Measurements from ENCODE around the gene AMPD3. TPM values are rescaled to one million over a fixed set of nuclear protein-coding genes. Genes with fewer than 3 reads are reported as not detected.

AMPD3 gene
- polyA plus RNA-seq, 1 donor (not counting 4 experiments of a cell fraction or from before 2014, with no cell fraction given): 11.1 TPM

DNA sequence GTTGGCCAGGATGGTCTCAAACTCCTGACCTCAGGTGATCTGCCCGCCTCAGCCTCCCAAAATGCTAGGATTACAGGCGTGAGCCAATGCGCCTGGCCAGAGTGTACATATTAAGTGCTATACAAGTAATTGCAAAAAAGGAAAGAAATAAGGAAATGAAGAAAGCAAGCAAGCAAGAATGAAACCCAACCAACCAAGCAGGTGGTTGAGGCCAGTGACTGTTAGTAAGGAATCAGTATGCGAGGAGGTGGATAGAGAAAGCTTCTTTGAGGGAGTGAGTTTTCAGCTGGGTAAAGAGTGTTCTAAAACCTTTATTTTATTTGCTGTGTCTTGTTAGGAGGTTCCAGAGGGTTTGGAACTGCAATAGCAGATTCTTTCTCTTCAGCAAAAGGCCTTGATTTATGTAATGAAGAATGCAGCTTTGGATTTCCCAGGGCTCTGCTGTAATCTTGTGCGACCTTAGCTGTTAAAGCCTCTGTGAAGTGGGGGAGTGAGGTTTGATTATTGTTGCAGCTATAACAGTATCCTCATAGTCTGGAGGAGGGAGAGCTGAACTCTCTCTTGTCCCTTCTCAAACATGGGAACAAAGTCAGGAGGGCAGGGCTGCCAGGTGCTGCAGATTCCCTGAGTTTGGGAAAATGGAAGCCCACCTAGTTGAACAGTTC, 5.7 kb downstream of the AMPD3 start:
- no peak overlapping the region for H3K27ac ChIP-seq (ENCODE audit: control insufficient read depth, insufficient read depth, low read length)
- no peak overlapping the region for H3K9ac ChIP-seq (ENCODE audit: control insufficient read depth, extremely low read depth, insufficient read depth, low read length)
- TF ChIP-seq CTCF (optimal IDR thresholded peaks at IDR 0.05 in 1 of 3, IDR thresholded peaks at IDR 0.05 in 1 of 3, conservative IDR thresholded peaks at IDR 0.05 in 1 of 3; ENCODE audit: extremely low read depth in 1 of 3, insufficient read depth in 2 of 3, low read length in 3 of 3): no peak
- no peak for TF ChIP-seq EZH2 (IDR thresholded peaks at IDR 0.05; ENCODE audit: low read length)
- FAIRE-seq (no peak), DNase-seq (ENCODE audit: low read depth, low spot score) (no peak)
- no peak overlapping the region for H3K4me3 ChIP-seq (ENCODE audit: control insufficient read depth in 2 of 3, extremely low read depth in 1 of 3, insufficient read depth in 2 of 3, low read depth in 1 of 3, low read length in 3 of 3)
- dilution Hi-C loops (cut with MboI; ENCODE audit: extremely low pct_ligation_motif_present, low sequenced_read_pairs): no loop called here
- no peak overlapping the region for H2AFZ ChIP-seq (ENCODE audit: control insufficient read depth, low read length)
- H4K20me1 ChIP-seq (ENCODE audit: control insufficient read depth, extremely low read depth, insufficient read depth, low read length): no peaks in the 10 kb centered on the region
- H3K9me1 ChIP-seq (ENCODE audit: control insufficient read depth, extremely low read depth, insufficient read depth, low read length): no peaks in the 10 kb centered on the region
- no peaks in the 10 kb centered on the region for H3K9me3 ChIP-seq (ENCODE audit: control insufficient read depth, low read depth, low read length)
- peaks cover 11% of the 10 kb centered on the region for H3K4me1 ChIP-seq (ENCODE audit: control insufficient read depth, extremely low read depth, insufficient read depth, low read length)
- H3K36me3 ChIP-seq (ENCODE audit: control insufficient read depth in 2 of 2, extremely low read depth in 1 of 2, insufficient read depth in 2 of 2, low read length in 2 of 2): peaks cover 23 to 25% of the 10 kb centered on the region in 2 experiments
- no peaks in the 10 kb centered on the region for H3K27me3 ChIP-seq (ENCODE audit: control insufficient read depth, extremely low read depth, insufficient read depth, low read length)
- no peak overlapping the region for H3K4me2 ChIP-seq (ENCODE audit: control insufficient read depth, extremely low read depth, insufficient read depth, low read depth, low read length)
- H3K79me2 ChIP-seq (ENCODE audit: control insufficient read depth, insufficient read depth, low read length): peaks cover 26% of the 10 kb centered on the region

DNA sequence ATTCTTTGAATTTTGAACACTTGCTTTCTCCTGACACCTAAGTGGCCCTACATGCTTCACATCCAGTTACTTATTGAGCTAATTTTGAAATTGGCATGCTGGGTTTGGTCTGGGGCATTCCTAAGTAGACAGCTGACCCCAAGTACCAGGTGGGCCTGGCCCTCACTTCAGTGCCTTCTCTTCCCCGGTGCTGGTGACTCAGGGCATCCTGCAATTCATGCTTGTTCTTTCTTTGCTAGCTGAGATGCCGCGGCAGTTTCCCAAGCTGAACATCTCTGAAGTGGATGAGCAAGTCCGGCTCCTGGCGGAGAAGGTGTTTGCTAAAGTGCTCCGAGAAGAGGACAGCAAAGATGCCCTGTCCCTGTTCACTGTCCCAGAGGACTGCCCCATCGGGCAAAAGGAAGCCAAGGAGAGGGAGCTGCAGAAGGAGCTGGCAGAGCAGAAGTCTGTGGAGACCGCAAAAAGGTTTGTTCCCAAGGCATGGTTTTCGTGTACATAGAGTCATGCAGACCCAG, 6.3 kb downstream of the AMPD3 start:
- Histone ChIP-seq H3K4me3 (ENCODE audit: control insufficient read depth in 2 of 3, extremely low read depth in 1 of 3, insufficient read depth in 2 of 3, low read depth in 1 of 3, low read length in 3 of 3) (no peak overlapping the region), H3K4me1 (ENCODE audit: control insufficient read depth, extremely low read depth, insufficient read depth, low read length) (peaks cover 5% of the 10 kb centered on the region), H3K9me1 (ENCODE audit: control insufficient read depth, extremely low read depth, insufficient read depth, low read length) (no peaks in the 10 kb centered on the region), H3K79me2 (ENCODE audit: control insufficient read depth, insufficient read depth, low read length) (peaks cover 26% of the 10 kb centered on the region), H3K4me2 (ENCODE audit: control insufficient read depth, extremely low read depth, insufficient read depth, low read depth, low read length) (no peak overlapping the region), H4K20me1 (ENCODE audit: control insufficient read depth, extremely low read depth, insufficient read depth, low read length) (no peaks in the 10 kb centered on the region), H3K27ac (ENCODE audit: control insufficient read depth, insufficient read depth, low read length) (no peak overlapping the region), H3K27me3 (ENCODE audit: control insufficient read depth, extremely low read depth, insufficient read depth, low read length) (no peaks in the 10 kb centered on the region), H3K36me3 (ENCODE audit: control insufficient read depth in 2 of 2, extremely low read depth in 1 of 2, insufficient read depth in 2 of 2, low read length in 2 of 2) (peaks cover 23 to 25% of the 10 kb centered on the region in 2 experiments), H2AFZ (ENCODE audit: control insufficient read depth, low read length) (no peak overlapping the region), H3K9ac (ENCODE audit: control insufficient read depth, extremely low read depth, insufficient read depth, low read length) (no peak overlapping the region), H3K9me3 (ENCODE audit: control insufficient read depth, low read depth, low read length) (no peaks in the 10 kb centered on the region)
- DNase-seq (ENCODE audit: low read depth, low spot score) (no peak), FAIRE-seq (no peak)
- no peak for TF ChIP-seq CTCF (optimal IDR thresholded peaks at IDR 0.05 in 1 of 3, IDR thresholded peaks at IDR 0.05 in 1 of 3, conservative IDR thresholded peaks at IDR 0.05 in 1 of 3; ENCODE audit: extremely low read depth in 1 of 3, insufficient read depth in 2 of 3, low read length in 3 of 3)
- TF ChIP-seq EZH2 (IDR thresholded peaks at IDR 0.05; ENCODE audit: low read length): no peak
- dilution Hi-C loops (cut with MboI; ENCODE audit: extremely low pct_ligation_motif_present, low sequenced_read_pairs): no loop called here

Measured in keratinocyte (primary cell).